NOMO-1 (cell line): ENCODE measurements around the gene ADAMTS6.
"Not testable (repeated sequence)": the region's sequence is repeated elsewhere in the genome, so short reads cannot be mapped to it uniquely, and the experiment has no call there.

Experiments
- DNase-seq, 2 experiments: peaks; one replicate each; lab custom pipeline; 2025; ENCODE audit not compliant: unreplicated experiment in 2 of 2; lab: John Stamatoyannopoulos, UW

The ADAMTS6 gene

DNA sequence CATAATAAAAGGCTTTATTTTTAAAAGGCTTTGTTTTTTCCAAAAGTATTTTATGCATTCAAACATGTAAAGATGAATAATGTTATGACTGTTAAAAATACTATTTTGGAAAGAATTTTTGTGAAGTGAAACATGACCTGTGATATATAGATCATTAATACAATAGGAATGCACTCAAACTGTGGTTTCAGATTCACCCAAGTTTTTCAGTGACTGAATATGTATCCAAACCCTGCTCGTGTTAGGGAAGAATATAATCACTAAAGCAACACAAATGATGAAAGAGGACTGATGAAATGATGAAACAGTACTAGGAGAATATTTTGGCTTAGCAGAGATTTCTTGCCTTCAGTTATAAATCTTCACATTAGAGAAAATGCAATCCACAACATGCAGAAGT lies 278.0 kb downstream of the ADAMTS6 start:
- no peak for DNase-seq

- no peak for DNase-seq
These were observed 281.6 kb downstream of the ADAMTS6 start for GRCh38 chr5:65199993-65200675.

GRCh38 chr5:65198456-65199120 lies 283.1 kb downstream of the ADAMTS6 start:
- DNase-seq = no peak

DNA sequence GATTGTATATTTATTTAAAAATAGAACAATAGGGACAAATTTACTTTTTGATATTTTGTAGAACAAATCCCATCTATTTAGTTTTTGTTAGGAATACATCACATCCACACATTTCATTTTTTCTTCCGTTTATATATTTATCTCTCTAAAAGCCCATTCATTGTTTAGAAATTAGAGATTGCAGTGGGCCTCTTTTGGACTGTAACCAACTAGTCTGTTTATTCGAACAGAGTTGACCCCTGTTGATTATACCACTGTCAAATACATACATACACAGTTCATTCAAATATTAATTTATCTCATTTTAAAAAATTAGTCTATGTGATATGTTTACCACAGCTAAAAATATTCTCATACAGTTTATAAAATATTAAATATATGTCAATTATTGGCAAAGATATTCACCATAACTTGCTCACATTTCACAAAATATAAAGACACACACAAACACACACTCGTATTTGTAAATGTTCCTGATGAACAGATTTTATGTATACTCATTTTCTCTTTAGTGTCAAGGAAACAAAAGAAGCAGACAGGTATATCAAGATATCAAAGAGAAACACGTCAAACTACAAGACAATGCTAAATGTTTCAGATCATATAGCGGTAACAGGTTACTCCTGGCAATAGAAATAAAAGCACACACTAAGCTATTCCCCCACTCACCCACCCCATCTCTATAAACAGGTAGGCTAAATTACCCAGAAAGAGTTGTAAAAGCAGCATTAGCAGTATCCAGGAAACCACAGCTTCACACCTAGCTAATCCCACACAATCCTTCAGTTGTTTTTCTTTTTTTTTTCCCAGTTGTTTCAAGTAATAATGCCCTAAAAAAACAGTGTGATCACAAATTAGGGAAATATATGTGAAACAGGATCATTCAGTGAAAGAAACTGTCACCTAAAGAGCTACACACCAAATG lies 283.9 kb downstream of the ADAMTS6 start:
- DNase-seq = no peak

DNA sequence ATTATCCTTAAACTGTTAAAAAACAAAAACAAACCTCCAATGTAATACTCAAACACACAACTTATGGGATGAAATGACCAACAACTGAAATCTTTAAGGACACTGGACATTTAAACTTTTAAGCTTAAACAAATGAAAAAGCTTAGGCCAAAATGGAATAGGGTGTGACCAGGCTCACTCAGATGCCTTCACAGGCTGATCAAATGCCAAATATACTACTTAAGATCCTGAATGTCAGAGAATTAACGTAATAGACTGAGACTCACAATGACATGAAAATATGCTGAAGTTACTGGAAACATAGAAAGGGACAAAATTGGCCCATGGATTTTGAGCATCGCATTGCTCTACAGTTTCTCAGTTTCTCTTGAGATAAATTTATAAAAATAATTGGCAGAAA lies 286.8 kb downstream of the ADAMTS6 start:
- no peak for DNase-seq

GRCh38 chr5:65192331-65192730 lies 289.4 kb downstream of the ADAMTS6 start:
- no peak for DNase-seq

- no peak for DNase-seq
These were observed 290.1 kb downstream of the ADAMTS6 start for GRCh38 chr5:65191554-65192135.

GRCh38 chr5:65190328-65191053 lies 291.2 kb downstream of the ADAMTS6 start:
- no peak for DNase-seq

GRCh38 chr5:65186646-65187227 lies 295.0 kb downstream of the ADAMTS6 start:
- no peak for DNase-seq

DNA sequence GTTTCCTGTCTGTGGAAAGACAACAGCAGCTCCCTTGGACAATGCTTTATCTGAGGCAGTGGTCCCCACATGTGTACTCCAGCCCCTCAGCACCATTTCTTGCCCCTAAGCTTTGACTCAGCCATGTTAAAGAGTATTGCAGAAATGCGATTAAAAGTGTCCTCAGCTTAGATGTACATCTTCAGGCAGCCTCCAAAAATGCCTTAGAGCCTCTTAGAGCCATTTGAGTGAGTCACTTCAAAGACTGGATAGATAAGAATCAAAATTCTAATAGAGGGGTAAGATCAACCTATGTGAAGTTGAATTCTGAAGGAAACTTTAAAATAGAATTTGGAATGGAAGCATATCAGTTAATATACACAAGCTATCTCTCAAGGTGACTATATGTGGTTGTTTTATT lies 296.3 kb downstream of the ADAMTS6 start:
- DNase-seq = no peak

- no peak for DNase-seq
These were observed 296.9 kb downstream of the ADAMTS6 start for GRCh38 chr5:65184780-65185179.

- not testable (repeated sequence) for DNase-seq
These were observed 307.5 kb downstream of the ADAMTS6 start for GRCh38 chr5:65174231-65174630.

GRCh38 chr5:65173130-65173525 lies 308.6 kb downstream of the ADAMTS6 start:
- no peak for DNase-seq

DNA sequence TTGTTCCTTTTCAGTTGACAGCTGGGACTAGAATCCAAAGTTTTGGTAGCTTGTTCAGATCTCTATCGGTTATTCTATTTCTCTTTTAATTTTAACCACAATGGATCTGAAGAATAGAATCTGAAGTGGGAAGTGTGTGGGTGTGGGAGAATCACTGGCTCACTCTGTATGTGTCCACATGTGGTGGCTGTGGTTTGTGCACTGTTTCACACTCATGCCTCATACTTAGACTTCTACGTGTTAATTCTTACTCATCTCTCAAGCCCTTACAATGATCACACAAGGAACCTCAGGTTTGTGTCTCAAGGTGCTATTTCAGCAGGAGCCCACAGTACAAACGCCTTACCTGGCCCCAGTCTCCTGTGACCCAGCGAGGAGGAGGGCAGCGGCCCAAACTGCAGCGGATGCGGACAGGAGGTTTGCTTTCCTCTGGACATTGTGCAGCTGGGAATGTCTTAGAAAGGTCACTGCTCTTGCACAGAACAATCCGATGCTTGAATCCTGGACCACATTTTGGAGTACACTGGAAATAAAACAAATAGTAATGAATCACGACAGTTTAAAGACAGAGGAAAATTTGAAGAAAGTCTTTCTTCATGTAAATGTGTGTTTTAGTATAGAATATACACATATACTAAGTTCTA lies 309.1 kb downstream of the ADAMTS6 start:
- DNase-seq = no peak

GRCh38 chr5:65171645-65172044 lies 310.1 kb downstream of the ADAMTS6 start:
- no peak for DNase-seq

GRCh38 chr5:65163698-65164097 lies 318.0 kb downstream of the ADAMTS6 start:
- DNase-seq = no peak

- DNase-seq = no peak
These were observed 320.1 kb downstream of the ADAMTS6 start for GRCh38 chr5:65161655-65162054.

DNA sequence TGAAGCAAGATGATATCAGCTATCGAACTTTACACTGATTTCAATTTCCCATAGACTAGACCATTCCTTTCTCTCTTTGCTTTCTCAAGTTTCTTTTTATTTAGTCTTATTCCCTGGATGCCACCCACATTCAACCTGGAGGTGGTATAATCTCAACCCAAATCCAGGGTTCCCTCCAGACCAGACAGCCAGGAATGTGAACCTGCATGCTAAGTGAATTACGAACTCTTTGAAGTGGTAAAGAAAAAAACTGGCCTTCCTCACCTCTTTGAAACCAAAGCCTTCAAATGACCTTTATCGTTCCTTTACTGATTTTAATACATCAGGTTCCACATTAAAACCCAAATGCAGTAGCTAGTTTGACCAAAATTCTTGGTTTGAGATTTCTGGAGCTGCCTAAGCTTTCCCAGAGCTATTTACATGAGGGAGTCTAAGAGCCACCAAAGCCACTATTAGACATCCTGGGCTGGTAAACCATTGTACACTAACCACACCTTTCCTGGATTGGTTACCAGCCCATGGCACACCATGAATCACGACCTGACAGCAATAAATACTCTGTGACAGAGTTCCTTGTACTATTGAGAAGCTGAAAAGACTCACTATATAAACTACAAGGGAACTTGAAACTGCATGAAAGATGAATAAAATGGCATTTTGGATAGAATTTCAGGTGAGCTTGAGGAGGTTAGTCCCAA lies 323.7 kb downstream of the ADAMTS6 start:
- no peak for DNase-seq

DNA sequence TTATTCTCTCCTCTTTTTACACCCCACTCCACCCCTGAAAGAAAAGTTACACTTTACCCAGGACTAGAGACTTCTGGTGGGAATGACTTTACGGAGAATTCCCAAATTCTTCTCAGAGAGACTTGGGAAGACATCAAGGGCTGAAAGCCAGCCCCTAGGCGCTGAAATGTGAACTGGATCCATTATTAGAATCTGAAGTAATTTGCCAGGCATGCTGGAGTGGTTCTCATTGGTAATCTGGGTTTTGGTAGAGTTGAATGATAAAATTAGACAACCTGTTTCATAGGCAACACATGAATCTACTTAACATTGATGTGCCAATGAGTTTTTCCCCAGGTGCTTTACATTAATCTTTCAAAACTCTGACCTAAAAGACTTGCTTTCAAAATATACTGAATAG lies 324.8 kb downstream of the ADAMTS6 start:
- DNase-seq = no peak
